A549 (cell line): ENCODE results near the gene GTF3C5. TPM values are rescaled to one million over a fixed set of nuclear protein-coding genes. Genes with fewer than 3 reads are reported as not detected.

Source experiments
- ATAC-seq, 2 experiments: fragments of 200-7000 bp in 1 of 2; fragments of >200 bp in 1 of 2; cut with Nextera tagmentation in 1 of 2; cut with Tn5 transposase in 1 of 2; 3 replicates each; pipeline versions ENCODE4 v1.8.0 to v1.9.1; 2018 to 2020; ENCODE audit warnings: mild to moderate bottlenecking in 1 of 2, moderate library complexity in 1 of 2
- CTCF ChIA-PET: fragments of 300-600 bp; sonication (Branson Sonifier 250); formaldehyde crosslinking; extraction: SDS; loops from one replicate; lab custom pipeline; 2021; ENCODE audit warnings: antibody characterized with exemption, inconsistent platforms; lab: Yijun Ruan, JAX
- POLR2A ChIA-PET: fragments of 350-600 bp; formaldehyde crosslinking; extraction: SDS; loops from one replicate; lab custom pipeline; 2021; ENCODE audit warnings: antibody characterized with exemption, inconsistent platforms; lab: Yijun Ruan, JAX
- DNase-seq, 2 experiments: peaks; one replicate each; pipeline versions ENCODE4 v3.0.0 to v3.0.0-alpha.2; 2011 to 2016; ENCODE audit warnings: low read depth in 1 of 2, low spot score in 1 of 2
- FAIRE-seq: peaks from 2 replicates; lab custom pipeline; 2011; peaks lifted over from hg19 to GRCh38; lab: Jason Lieb, UNC
- H3K27ac ChIP-seq, 2 experiments: fragments of >200 bp; sonication (Bioruptor Twin); formaldehyde crosslinking; 3 replicates each; pipeline ENCODE4 v1.5.1; 2016 to 2017
- H3K4me1 ChIP-seq: fragments of >200 bp; sonication (Bioruptor Twin); formaldehyde crosslinking; 3 replicates; pipeline ENCODE4 v1.6.1; 2016
- H3K4me2 ChIP-seq: fragments of >200 bp; sonication (Bioruptor Twin); formaldehyde crosslinking; 3 replicates; pipeline ENCODE4 v1.6.1; 2016
- H3K4me3 ChIP-seq: fragments of >200 bp; sonication (Bioruptor Twin); formaldehyde crosslinking; 3 replicates; pipeline ENCODE4 v1.5.1; 2016
- H3K9me3 ChIP-seq: fragments of >200 bp; sonication (Bioruptor Twin); formaldehyde crosslinking; 3 replicates; pipeline ENCODE4 v1.6.1; 2016
- CBX8 ChIP-seq: fragments of 200-600 bp; sonication (generic); IDR thresholded peaks from 2 replicates; pipeline ENCODE4 v1.6.1; 2016
- CEBPB ChIP-seq, 2 experiments: fragments of >200 bp in 1 of 2; sonication (Bioruptor Twin) in 1 of 2; formaldehyde crosslinking in 1 of 2; IDR thresholded peaks; 2 replicates each; pipeline ENCODE4 v1.6.1; 2012 to 2016
- CTCF ChIP-seq: fragments of >200 bp; sonication (Bioruptor Twin); formaldehyde crosslinking; IDR thresholded peaks from 3 replicates; pipeline ENCODE4 v1.5.1; 2016
- EHF ChIP-seq: fragments of 250-450 bp; sonication (Bioruptor Pico); IDR thresholded peaks from 2 replicates; pipeline ENCODE4 v1.5.0; 2020; ENCODE audit warnings: mild to moderate bottlenecking
- EHMT2 ChIP-seq: fragments of 200-600 bp; sonication (generic); IDR thresholded peaks from 2 replicates; pipeline ENCODE4 v1.6.1; 2016; ENCODE audit warnings: antibody characterized with exemption, low read depth, mild to moderate bottlenecking, moderate library complexity
- ESRRA ChIP-seq: fragments of 150-350 bp; IDR thresholded peaks from 2 replicates; pipeline ENCODE4 v1.6.1; 2014; ENCODE audit warnings: mild to moderate bottlenecking, low read length, borderline replicate concordance
- FOSB ChIP-seq: fragments of 250-450 bp; sonication (Bioruptor Pico); IDR thresholded peaks from 2 replicates; pipeline ENCODE4 v1.5.0; 2020; ENCODE audit warnings: mild to moderate bottlenecking, moderate library complexity
- HDAC2 ChIP-seq: fragments of 200-600 bp; sonication (generic); IDR thresholded peaks from 2 replicates; pipeline ENCODE4 v1.6.1; 2016
- HES2 ChIP-seq: fragments of >200 bp; sonication (Bioruptor Twin); formaldehyde crosslinking; IDR thresholded peaks from 2 replicates; pipeline ENCODE4 v1.6.1; 2016
- JUN ChIP-seq, 2 experiments: fragments of >200 bp; sonication (Bioruptor Twin); formaldehyde crosslinking; IDR thresholded peaks; 2 replicates in 1 of 2; 3 replicates in 1 of 2; pipeline ENCODE4 v1.6.1; 2016 to 2017
- JUNB ChIP-seq: fragments of >200 bp; sonication (Bioruptor Twin); formaldehyde crosslinking; IDR thresholded peaks from 2 replicates; pipeline ENCODE4 v1.6.1; 2016
- KDM5A ChIP-seq: fragments of 200-600 bp; sonication (generic); IDR thresholded peaks from 2 replicates; pipeline ENCODE4 v1.6.1; 2016; ENCODE audit warnings: antibody characterized with exemption, mild to moderate bottlenecking
- MAFK ChIP-seq: fragments of 450-650 bp; IDR thresholded peaks from 2 replicates; pipeline ENCODE4 v1.6.1; 2014; ENCODE audit not compliant: partially characterized antibody
- MAX ChIP-seq: IDR thresholded peaks from 2 replicates; pipeline ENCODE4 v1.6.1; 2012
- MYC ChIP-seq: IDR thresholded peaks from 2 replicates; pipeline ENCODE4 v1.6.1; 2012; ENCODE audit warnings: mild to moderate bottlenecking, inconsistent platforms, low read length, improper control_type of control experiment, borderline replicate concordance
- NPAS2 ChIP-seq: fragments of 250-450 bp; sonication (Bioruptor Pico); IDR thresholded peaks from 2 replicates; pipeline ENCODE4 v1.8.0; 2022; ENCODE audit warnings: mild to moderate bottlenecking, moderate library complexity, borderline replicate concordance
- NR3C1 ChIP-seq: fragments of >200 bp; sonication (Bioruptor Twin); formaldehyde crosslinking; IDR thresholded peaks from 3 replicates; pipeline ENCODE4 v1.6.1; 2017
- PHF8 ChIP-seq: fragments of 200-600 bp; sonication (generic); IDR thresholded peaks from 2 replicates; pipeline ENCODE4 v1.6.1; 2016; ENCODE audit warnings: low read depth, mild to moderate bottlenecking, antibody characterized with exemption, moderate library complexity, borderline replicate concordance
- RARB ChIP-seq: fragments of 250-450 bp; sonication (Bioruptor Pico); IDR thresholded peaks from 2 replicates; pipeline ENCODE4 v1.8.0; 2021; ENCODE audit warnings: mild to moderate bottlenecking, moderate library complexity
- RFX5 ChIP-seq: fragments of 450-650 bp; IDR thresholded peaks from 2 replicates; pipeline ENCODE4 v1.7.1; 2014; ENCODE audit warnings: antibody characterized with exemption, mild to moderate bottlenecking, moderate library complexity
- SMC3 ChIP-seq: fragments of >200 bp; sonication (Bioruptor Twin); formaldehyde crosslinking; IDR thresholded peaks from 3 replicates; pipeline ENCODE4 v1.6.1; 2018; ENCODE audit warnings: inconsistent platforms
- TP53 ChIP-seq: fragments of 250-450 bp; sonication (Bioruptor Pico); IDR thresholded peaks from 2 replicates; pipeline ENCODE4 v1.5.0; 2021; ENCODE audit warnings: mild to moderate bottlenecking, moderate library complexity
- ZFP36 ChIP-seq: fragments of 450-650 bp; IDR thresholded peaks from 2 replicates; pipeline ENCODE4 v1.6.1; 2014; ENCODE audit warnings: borderline replicate concordance; ENCODE audit not compliant: partially characterized antibody
- WGBS: methylation state at CpG from one replicate; pipeline ENCODE4 v1.1.6; 2017; ENCODE audit errors: missing lambda C conversion rate; 5-methylcytosine and 5-hydroxymethylcytosine counted together
- polyA plus RNA-seq, 4 experiments: library from polyadenylated mRNA; depleted of rRNA in 3 of 4; stranded (reverse); fragments of >200 nt; fragmentation: RNase III in 1 of 4; extraction: RNeasy Plus Mini Kit Qiagen cat#74134 plus additional on column Dnase treatment in 1 of 4; gene quantifications; 2 replicates in 3 of 4; 3 replicates in 1 of 4; pipeline ENCODE4 v1.2.3, GENCODE V29; 2011 to 2017
- TF ChIP-seq, protein P1 (sequence below): fragments of 150-350 bp; IDR thresholded peaks from 2 replicates; pipeline ENCODE4 v1.6.1; 2014; ENCODE audit warnings: low read depth, mild to moderate bottlenecking, low read length
- TF ChIP-seq, protein P2 (sequence below): IDR thresholded peaks from 2 replicates; pipeline ENCODE4 v1.6.1; 2012; ENCODE audit warnings: low read depth, borderline replicate concordance
- TF ChIP-seq, protein P3 (sequence below): fragments of 250-450 bp; sonication (Bioruptor Pico); IDR thresholded peaks from 2 replicates; pipeline ENCODE4 v1.5.0; 2020; ENCODE audit warnings: low read depth, mild to moderate bottlenecking, moderate library complexity

Gene GTF3C5
- polyA plus RNA-seq, 2 of the 4 experiments (the other 2 are of a cell fraction): 57.2 to 80.3 TPM

- TF ChIP-seq TP53 (CRISPR knock-in tag) (no peak), CBX8 (no peak), HDAC2 (no peak), JUN (IDR thresholded peaks at IDR 0.05) (no peak), MAFK (no peak), RFX5 (no peak), MYC (no peak), SMC3 (no peak), ZFP36 (no peak), NR3C1 (no peak), MAX (no peak), PHF8 (no peak), CTCF (no peak), JUNB (no peak)
- TF ChIP-seq, protein P1, sequence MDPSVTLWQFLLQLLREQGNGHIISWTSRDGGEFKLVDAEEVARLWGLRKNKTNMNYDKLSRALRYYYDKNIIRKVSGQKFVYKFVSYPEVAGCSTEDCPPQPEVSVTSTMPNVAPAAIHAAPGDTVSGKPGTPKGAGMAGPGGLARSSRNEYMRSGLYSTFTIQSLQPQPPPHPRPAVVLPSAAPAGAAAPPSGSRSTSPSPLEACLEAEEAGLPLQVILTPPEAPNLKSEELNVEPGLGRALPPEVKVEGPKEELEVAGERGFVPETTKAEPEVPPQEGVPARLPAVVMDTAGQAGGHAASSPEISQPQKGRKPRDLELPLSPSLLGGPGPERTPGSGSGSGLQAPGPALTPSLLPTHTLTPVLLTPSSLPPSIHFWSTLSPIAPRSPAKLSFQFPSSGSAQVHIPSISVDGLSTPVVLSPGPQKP: no peak
- TF ChIP-seq, protein P2, sequence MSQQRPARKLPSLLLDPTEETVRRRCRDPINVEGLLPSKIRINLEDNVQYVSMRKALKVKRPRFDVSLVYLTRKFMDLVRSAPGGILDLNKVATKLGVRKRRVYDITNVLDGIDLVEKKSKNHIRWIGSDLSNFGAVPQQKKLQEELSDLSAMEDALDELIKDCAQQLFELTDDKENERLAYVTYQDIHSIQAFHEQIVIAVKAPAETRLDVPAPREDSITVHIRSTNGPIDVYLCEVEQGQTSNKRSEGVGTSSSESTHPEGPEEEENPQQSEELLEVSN: no peak
- no peak for ATAC-seq
- H3K4me3 ChIP-seq: no peak overlapping the region
- no peak overlapping the region for H3K27ac ChIP-seq
- no peak for DNase-seq
- 72% methylated on average over 9 of the region's 10 CpGs for WGBS
- no peak for FAIRE-seq
- no peaks in the 10 kb centered on the region for H3K4me1 ChIP-seq
- H3K4me2 ChIP-seq: no peak overlapping the region
- ChIA-PET POLR2A (no interaction called here), CTCF (interaction anchor here (1.2 to 5.2 kb wide), 4 partner anchors 9 to 98 kb away, joined by 3 to 39 read pairs (median 4); no protein-coding TSS in a partner anchor)
- no peaks in the 10 kb centered on the region for H3K9me3 ChIP-seq
Measured at GRCh38 chr9:133088146-133088750, 57.5 kb downstream of the GTF3C5 start.

- FAIRE-seq (no peak), DNase-seq (no peak), ATAC-seq (no peak)
- WGBS: 83% methylated on average over 7 of the region's 7 CpGs
- Histone ChIP-seq H3K9me3 (no peaks in the 10 kb centered on the region), H3K4me3 (no peak overlapping the region), H3K4me1 (no peaks in the 10 kb centered on the region), H3K4me2 (no peak overlapping the region), H3K27ac (no peak overlapping the region)
- CTCF ChIA-PET: interaction anchor here (1.2 to 5.2 kb wide), 5 partner anchors 9 to 97 kb away, joined by 3 to 39 read pairs (median 5); no protein-coding TSS in a partner anchor
- POLR2A ChIA-PET: no interaction called here
- TF ChIP-seq NR3C1: no peak
- no peak for TF ChIP-seq FOSB
- no peak for TF ChIP-seq RARB
- no peak for TF ChIP-seq ESRRA
- no peak for TF ChIP-seq EHF (CRISPR knock-in tag)
- TF ChIP-seq, protein P1: no peak
- TF ChIP-seq CEBPB (IDR thresholded peaks at IDR 0.05): no peak
- TF ChIP-seq, protein P3, sequence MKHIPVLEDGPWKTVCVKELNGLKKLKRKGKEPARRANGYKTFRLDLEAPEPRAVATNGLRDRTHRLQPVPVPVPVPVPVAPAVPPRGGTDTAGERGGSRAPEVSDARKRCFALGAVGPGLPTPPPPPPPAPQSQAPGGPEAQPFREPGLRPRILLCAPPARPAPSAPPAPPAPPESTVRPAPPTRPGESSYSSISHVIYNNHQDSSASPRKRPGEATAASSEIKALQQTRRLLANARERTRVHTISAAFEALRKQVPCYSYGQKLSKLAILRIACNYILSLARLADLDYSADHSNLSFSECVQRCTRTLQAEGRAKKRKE (CRISPR knock-in tag): no peak
- no peak for TF ChIP-seq ZFP36
- no peak for TF ChIP-seq EHMT2
- TF ChIP-seq HES2: no peak
- TF ChIP-seq MYC: no peak
- TF ChIP-seq CBX8: no peak
- no peak for TF ChIP-seq KDM5A
- no peak for TF ChIP-seq NPAS2 (CRISPR knock-in tag)
- TF ChIP-seq, all 56 proteins: peak for 0
Measured at GRCh38 chr9:133088756-133089155, 58.0 kb downstream of the GTF3C5 start.
